GM19467 (cell line): ENCODE data around the gene DNAH6.
"Not testable (repeated sequence)": the region's sequence is repeated elsewhere in the genome, so short reads cannot be mapped to it uniquely, and the experiment has no call there.

Source experiments
- ATAC-seq: cut with Tn5 transposase; IDR thresholded peaks from one replicate; pipeline ENCODE4 v1.9.1; 2021; ENCODE audit warnings: mild to moderate bottlenecking, moderate library complexity; ENCODE audit not compliant: unreplicated experiment

Gene DNAH6

GRCh38 chr2:84732897-84733778 is 216.8 kb downstream of the DNAH6 start:
- ATAC-seq: no peak

GRCh38 chr2:84735389-84735788 is 219.1 kb downstream of the DNAH6 start:
- no peak for ATAC-seq

- peak; percentile 98 for ATAC-seq
These were observed 225.0 kb downstream of the DNAH6 start for GRCh38 chr2:84741182-84741822.

GRCh38 chr2:84748341-84748740 is 232.0 kb downstream of the DNAH6 start:
- no peak for ATAC-seq

GRCh38 chr2:84749442-84749841 is 233.1 kb downstream of the DNAH6 start:
- ATAC-seq: no peak

GRCh38 chr2:84755096-84755495 is 238.8 kb downstream of the DNAH6 start:
- ATAC-seq: no peak

- ATAC-seq: no peak
These were observed 241.3 kb downstream of the DNAH6 start for GRCh38 chr2:84757648-84758047.

GRCh38 chr2:84766791-84767190 is 250.5 kb downstream of the DNAH6 start:
- no peak for ATAC-seq

- ATAC-seq: no peak
These were observed 252.5 kb downstream of the DNAH6 start for GRCh38 chr2:84768840-84769239.

- ATAC-seq: no peak
These were observed 254.0 kb downstream of the DNAH6 start for GRCh38 chr2:84770280-84770679.

GRCh38 chr2:84771251-84771650 is 255.0 kb downstream of the DNAH6 start:
- ATAC-seq: no peak

GRCh38 chr2:84773562-84773961 is 257.3 kb downstream of the DNAH6 start:
- not testable (repeated sequence) for ATAC-seq

GRCh38 chr2:84776011-84776410 is 259.7 kb downstream of the DNAH6 start:
- ATAC-seq: no peak

GRCh38 chr2:84778911-84779690 is 262.8 kb downstream of the DNAH6 start:
- no peak for ATAC-seq

- no peak for ATAC-seq
These were observed 263.5 kb downstream of the DNAH6 start for GRCh38 chr2:84779781-84780180.

GRCh38 chr2:84781942-84782716 is 265.8 kb downstream of the DNAH6 start:
- peak; percentile 74 for ATAC-seq

- ATAC-seq: no peak
These were observed 266.6 kb downstream of the DNAH6 start for GRCh38 chr2:84782717-84783442.

GRCh38 chr2:84785950-84786349 is 269.7 kb downstream of the DNAH6 start:
- no peak for ATAC-seq

- ATAC-seq: no peak
These were observed 270.3 kb downstream of the DNAH6 start for GRCh38 chr2:84786601-84787000.

- no peak for ATAC-seq
These were observed 271.7 kb downstream of the DNAH6 start for GRCh38 chr2:84788027-84788426.
